HEK293 (cell line): ENCODE measurements around the gene ECI1.

Experiments
- MEIS1 ChIP-seq: sonication (generic); formaldehyde crosslinking; IDR thresholded peaks from 2 replicates; pipeline ENCODE4 v1.8.1; 2022; ENCODE audit warnings: missing genetic modification reagents, mild to moderate bottlenecking, borderline replicate concordance
- PBX3 ChIP-seq: sonication (generic); formaldehyde crosslinking; IDR thresholded peaks from 2 replicates; pipeline ENCODE4 v1.8.1; 2022; ENCODE audit warnings: mild to moderate bottlenecking, moderate library complexity, missing genetic modification reagents
- REPIN1 ChIP-seq: fragments of 450-650 bp; formaldehyde crosslinking; IDR thresholded peaks from 2 replicates; pipeline ENCODE4 v1.5.1; 2017; ENCODE audit warnings: missing biosample characterization, missing genetic modification characterization, low read depth
- SETDB1 ChIP-seq: IDR thresholded peaks from one replicate; pipeline ENCODE4 v1.6.1; 2017; ENCODE audit warnings: mild to moderate bottlenecking, low read length, moderate library complexity, mixed read lengths; ENCODE audit not compliant: insufficient read length
- ZNF596 ChIP-seq: fragments of 450-650 bp; IDR thresholded peaks from 2 replicates; pipeline ENCODE4 v1.5.0; 2018; ENCODE audit warnings: missing biosample characterization, mild to moderate bottlenecking, missing genetic modification characterization, moderate library complexity

DNA sequence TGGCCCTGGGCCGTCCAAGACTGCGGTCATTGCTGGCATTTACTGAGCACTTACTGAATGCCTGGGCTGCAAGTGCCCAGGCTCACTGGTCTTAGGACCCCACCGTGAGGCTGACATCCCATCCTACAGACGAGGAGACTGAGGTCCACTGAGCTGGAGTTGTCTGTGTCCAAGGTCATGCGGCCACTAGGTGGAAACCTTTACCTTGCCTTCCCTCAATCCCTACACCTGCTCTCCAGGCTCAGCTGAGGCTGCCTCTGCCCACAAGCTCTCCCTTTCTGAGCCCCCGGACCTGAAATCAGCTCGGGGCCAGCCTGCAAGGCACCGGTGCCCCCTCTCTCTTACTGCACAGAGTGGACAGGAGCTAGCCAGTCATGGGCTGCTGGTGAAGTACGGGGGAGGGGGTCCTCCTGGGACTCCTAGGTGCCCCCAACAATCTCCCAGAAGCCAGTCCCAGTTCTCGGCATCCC is 56.5 kb downstream of the ECI1 start:
- TF ChIP-seq SETDB1 (no peak), MEIS1 (no peak), PBX3 (CRISPR knock-in tag) (no peak), ZNF596 (tag by site-specific recombination) (no peak), REPIN1 (tag by site-specific recombination) (no peak)
